ENCODE measurements around the gene MGAT5.
A peak's percentile ranks its signal among the peaks of the same experiment; 100 is the strongest.

The MGAT5 gene

GRCh38 chr2:134252092-134252750 lies 1.7 kb upstream of the MGAT5 start:
- DNase-seq (ENCODE audit: extremely low read depth in 1 of 2, low read depth in 1 of 2): peak; percentile 37 to 73

GRCh38 chr2:134253117-134253704 lies 661 bp upstream of the MGAT5 start:
- DNase-seq (ENCODE audit: extremely low read depth in 1 of 2, low read depth in 1 of 2): peak in 1 of 2 donors; percentile 25

GRCh38 chr2:134254824-134255223 lies 952 bp downstream of the MGAT5 start:
- no peak for DNase-seq (ENCODE audit: extremely low read depth in 1 of 2, low read depth in 1 of 2)

- no peak for DNase-seq (ENCODE audit: extremely low read depth in 1 of 2, low read depth in 1 of 2)
These were observed 3.1 kb downstream of the MGAT5 start for GRCh38 chr2:134256956-134257355.

- DNase-seq (ENCODE audit: extremely low read depth in 1 of 2, low read depth in 1 of 2): no peak
These were observed 3.6 kb downstream of the MGAT5 start for GRCh38 chr2:134257509-134257908.

- DNase-seq (ENCODE audit: extremely low read depth in 1 of 2, low read depth in 1 of 2): no peak
These were observed 4.3 kb downstream of the MGAT5 start for GRCh38 chr2:134257965-134258683.

- peak in 1 of 2 donors; percentile 28 for DNase-seq (ENCODE audit: extremely low read depth in 1 of 2, low read depth in 1 of 2)
These were observed 5.0 kb downstream of the MGAT5 start for GRCh38 chr2:134258684-134259388.

- no peak for DNase-seq (ENCODE audit: extremely low read depth in 1 of 2, low read depth in 1 of 2)
These were observed 5.7 kb downstream of the MGAT5 start for GRCh38 chr2:134259571-134259970.

GRCh38 chr2:134259994-134260393 lies 6.1 kb downstream of the MGAT5 start:
- DNase-seq (ENCODE audit: extremely low read depth in 1 of 2, low read depth in 1 of 2): no peak

- no peak for DNase-seq (ENCODE audit: extremely low read depth in 1 of 2, low read depth in 1 of 2)
These were observed 6.8 kb downstream of the MGAT5 start for GRCh38 chr2:134260713-134261112.

GRCh38 chr2:134261398-134262131 lies 7.7 kb downstream of the MGAT5 start:
- no peak for DNase-seq (ENCODE audit: extremely low read depth in 1 of 2, low read depth in 1 of 2)

GRCh38 chr2:134262684-134263083 lies 8.8 kb downstream of the MGAT5 start:
- no peak for DNase-seq (ENCODE audit: extremely low read depth in 1 of 2, low read depth in 1 of 2)

- no peak for DNase-seq (ENCODE audit: extremely low read depth in 1 of 2, low read depth in 1 of 2)
These were observed 14.4 kb downstream of the MGAT5 start for GRCh38 chr2:134268265-134268664.

- no peak for DNase-seq (ENCODE audit: extremely low read depth in 1 of 2, low read depth in 1 of 2)
These were observed 15.4 kb downstream of the MGAT5 start for GRCh38 chr2:134269230-134269629.

- no peak for DNase-seq (ENCODE audit: extremely low read depth in 1 of 2, low read depth in 1 of 2)
These were observed 16.3 kb downstream of the MGAT5 start for GRCh38 chr2:134269972-134270735.

- DNase-seq (ENCODE audit: extremely low read depth in 1 of 2, low read depth in 1 of 2): no peak
These were observed 17.9 kb downstream of the MGAT5 start for GRCh38 chr2:134271758-134272157.

GRCh38 chr2:134272806-134273205 lies 18.9 kb downstream of the MGAT5 start:
- no peak for DNase-seq (ENCODE audit: extremely low read depth in 1 of 2, low read depth in 1 of 2)

- DNase-seq (ENCODE audit: extremely low read depth in 1 of 2, low read depth in 1 of 2): no peak
These were observed 19.5 kb downstream of the MGAT5 start for GRCh38 chr2:134273256-134273983.

- no peak for DNase-seq (ENCODE audit: extremely low read depth in 1 of 2, low read depth in 1 of 2)
These were observed 20.2 kb downstream of the MGAT5 start for GRCh38 chr2:134274121-134274520.
